GM12873 (cell line): ENCODE measurements around the gene PARD3.

Experiments
- TF ChIP-seq, protein P1 (sequence below): IDR thresholded peaks from 2 replicates; pipeline ENCODE4 v1.5.1; 2012; ENCODE audit warnings: low read depth, mild to moderate bottlenecking, moderate library complexity, low read length, control low read depth; ENCODE audit not compliant: insufficient read depth; ENCODE audit errors: missing control alignments

The PARD3 gene

DNA sequence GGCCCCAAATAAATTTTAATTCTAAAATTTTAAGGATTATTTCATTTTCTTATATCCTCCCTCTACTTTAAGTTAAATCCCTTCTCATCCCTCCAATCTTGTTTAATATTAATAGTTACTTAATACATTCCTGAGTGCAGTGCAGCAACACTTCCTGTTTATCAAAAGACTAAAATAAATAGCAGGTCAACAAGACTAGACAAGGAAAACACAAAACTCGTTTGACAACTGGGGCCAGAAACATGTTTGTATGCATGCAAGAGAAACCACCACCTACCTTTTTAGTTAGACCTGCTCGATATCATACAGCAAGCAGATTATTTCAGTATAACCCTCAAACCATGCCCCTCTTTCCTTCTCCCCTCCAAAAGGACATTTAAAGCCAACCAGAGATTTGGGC lies 95.8 kb downstream of the PARD3 start:
- TF ChIP-seq, protein P1, sequence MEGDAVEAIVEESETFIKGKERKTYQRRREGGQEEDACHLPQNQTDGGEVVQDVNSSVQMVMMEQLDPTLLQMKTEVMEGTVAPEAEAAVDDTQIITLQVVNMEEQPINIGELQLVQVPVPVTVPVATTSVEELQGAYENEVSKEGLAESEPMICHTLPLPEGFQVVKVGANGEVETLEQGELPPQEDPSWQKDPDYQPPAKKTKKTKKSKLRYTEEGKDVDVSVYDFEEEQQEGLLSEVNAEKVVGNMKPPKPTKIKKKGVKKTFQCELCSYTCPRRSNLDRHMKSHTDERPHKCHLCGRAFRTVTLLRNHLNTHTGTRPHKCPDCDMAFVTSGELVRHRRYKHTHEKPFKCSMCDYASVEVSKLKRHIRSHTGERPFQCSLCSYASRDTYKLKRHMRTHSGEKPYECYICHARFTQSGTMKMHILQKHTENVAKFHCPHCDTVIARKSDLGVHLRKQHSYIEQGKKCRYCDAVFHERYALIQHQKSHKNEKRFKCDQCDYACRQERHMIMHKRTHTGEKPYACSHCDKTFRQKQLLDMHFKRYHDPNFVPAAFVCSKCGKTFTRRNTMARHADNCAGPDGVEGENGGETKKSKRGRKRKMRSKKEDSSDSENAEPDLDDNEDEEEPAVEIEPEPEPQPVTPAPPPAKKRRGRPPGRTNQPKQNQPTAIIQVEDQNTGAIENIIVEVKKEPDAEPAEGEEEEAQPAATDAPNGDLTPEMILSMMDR = no peak

DNA sequence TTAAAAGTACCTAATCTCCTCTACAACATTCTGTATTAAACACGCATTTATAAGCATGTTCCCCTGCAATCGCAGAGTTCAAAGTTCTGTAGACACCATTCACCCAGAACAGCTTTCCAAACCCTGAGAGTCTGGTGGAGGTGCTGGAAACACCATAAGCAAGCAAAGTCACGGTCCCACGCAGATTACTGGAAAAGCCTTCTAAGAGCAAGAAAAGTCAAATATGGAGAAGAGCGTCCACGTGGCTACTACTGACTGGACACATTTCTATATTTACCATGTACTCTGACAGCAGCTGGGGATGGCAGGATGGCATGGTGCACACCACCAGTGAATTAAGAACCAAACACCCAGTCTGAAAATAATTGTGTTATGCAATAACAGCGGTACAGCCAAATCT lies 97.7 kb downstream of the PARD3 start:
- TF ChIP-seq, protein P1 = no peak

DNA sequence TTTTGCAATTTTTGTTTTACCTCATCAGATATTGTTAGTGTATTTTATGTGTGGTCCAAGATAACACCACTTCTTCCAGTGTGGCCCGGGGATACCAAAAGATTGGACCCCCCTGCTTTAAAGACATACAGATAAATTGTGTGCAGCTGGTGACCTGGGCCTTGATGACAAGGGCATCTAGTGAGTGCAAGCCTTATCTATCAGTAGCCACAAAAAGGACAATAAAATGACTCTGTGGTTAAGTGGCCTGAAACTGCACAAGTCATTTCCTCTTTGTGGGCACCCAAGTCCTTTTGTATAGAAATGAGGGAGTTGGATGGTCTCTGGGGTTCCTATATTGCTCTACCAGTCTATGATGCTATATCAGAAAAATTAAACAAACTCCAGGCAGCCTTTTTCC lies 98.1 kb downstream of the PARD3 start:
- TF ChIP-seq, protein P1 = no peak

DNA sequence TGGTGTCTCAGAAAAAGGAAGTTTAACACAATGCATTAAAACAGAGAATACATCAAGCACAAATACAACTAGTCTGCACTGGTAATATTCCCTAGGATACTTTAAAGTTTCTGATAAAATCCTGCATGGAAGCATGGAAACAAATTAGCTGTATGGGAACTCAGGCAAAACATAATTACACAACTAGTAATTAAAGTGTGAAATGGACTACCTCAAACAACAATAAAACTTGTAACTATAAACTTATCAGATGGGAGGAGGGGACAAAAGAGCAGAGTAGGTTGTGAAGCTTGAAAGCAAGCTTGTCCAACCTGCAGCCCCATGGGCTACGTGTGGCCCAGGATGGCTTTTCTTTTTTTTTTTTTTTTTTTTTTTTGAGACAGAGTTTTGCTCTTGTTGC lies 98.9 kb downstream of the PARD3 start:
- TF ChIP-seq, protein P1 = no peak

DNA sequence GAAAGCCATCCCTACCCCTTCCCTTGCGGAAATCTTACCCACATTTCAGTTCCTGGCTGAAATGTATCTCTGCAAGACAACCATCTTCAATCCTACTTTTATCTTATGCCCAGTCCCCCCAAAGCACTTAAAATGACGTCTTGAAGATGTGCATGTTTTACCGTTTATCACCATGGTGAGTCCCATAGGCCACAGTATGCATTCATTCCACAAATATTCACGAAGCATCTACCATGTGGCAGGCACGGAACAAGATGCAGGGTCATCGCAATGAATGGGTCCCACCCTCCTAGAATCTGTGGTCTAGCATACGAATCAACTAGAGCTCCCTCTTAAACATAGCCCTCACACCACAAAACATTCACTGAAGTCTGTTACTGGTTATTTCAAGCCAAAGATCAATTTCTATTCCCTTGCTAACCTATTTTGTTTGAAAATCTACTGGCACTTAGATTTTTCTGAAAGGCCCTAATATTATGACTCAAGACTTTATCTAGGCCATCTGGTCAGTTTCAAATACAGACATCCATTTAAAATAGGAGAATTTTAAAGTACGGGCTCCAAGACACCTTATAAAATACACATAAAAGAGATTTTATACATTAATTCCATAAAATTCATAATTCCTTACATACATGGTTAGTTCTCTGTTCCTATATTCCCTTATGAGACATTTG lies 99.4 kb downstream of the PARD3 start:
- TF ChIP-seq, protein P1 = no peak

DNA sequence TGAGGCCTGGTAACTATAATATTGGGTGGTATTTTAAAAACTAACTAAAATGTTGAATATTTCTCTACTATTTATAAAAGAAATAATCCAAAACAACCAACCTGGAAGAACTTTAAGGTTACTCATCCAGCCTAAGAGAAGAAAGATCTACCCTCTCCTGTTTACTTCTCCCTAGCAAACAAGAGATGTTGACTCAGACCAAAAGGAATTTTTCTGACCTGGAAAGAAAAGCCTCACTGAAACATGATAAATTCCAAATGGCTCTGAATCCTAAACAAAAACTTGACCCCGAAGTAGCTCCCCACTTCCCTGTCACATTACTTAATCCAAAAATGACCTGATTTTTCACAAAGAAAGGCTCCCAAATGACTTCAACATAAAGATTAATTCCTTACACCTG lies 101.2 kb downstream of the PARD3 start:
- TF ChIP-seq, protein P1 = no peak

DNA sequence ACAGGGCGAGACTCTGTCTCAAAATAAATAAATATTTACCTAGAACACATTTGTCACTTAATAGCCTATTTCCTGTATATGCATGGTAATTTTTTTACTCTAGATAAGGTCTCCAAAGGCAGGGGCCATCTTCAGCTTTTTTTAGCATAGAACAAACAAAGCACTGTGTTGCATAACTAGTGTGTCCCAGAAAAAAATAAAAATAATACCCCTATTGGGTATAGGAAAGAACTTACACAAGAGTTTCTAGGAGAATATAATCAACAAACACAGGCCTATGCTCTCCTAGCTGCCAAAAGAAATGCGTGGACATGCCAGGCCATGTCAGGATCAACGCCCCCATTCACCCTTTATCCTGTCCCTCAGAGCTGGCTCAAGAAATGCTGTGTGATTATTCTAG lies 103.6 kb downstream of the PARD3 start:
- TF ChIP-seq, protein P1 = no peak
